AG04450 (cell line): Measurements from ENCODE around the gene ALDH1A3. TPM values are rescaled to one million over a fixed set of nuclear protein-coding genes. Genes with fewer than 3 reads are reported as not detected.

Source experiments
- CTCF ChIA-PET: fragments of 300-600, 350-600 bp; formaldehyde crosslinking; extraction: SDS; loops from one replicate; lab custom pipeline; 2022; ENCODE audit warnings: antibody characterized with exemption, inconsistent platforms; lab: Charles Lee
- POLR2A ChIA-PET: fragments of 350-600 bp; formaldehyde crosslinking; extraction: SDS; loops from one replicate; lab custom pipeline; 2021; ENCODE audit warnings: antibody characterized with exemption, inconsistent platforms; lab: Yijun Ruan, JAX
- DNase-seq: peaks from one replicate; pipeline ENCODE4 v3.0.0-alpha.2; 2011; ENCODE audit warnings: low read depth, low spot score
- H3K27ac ChIP-seq: one replicate; pipeline ENCODE4 v1.5.1; 2012; ENCODE audit warnings: low read depth, low read length, control low read depth
- H3K27me3 ChIP-seq: one replicate; pipeline ENCODE4 v1.6.0; 2012; ENCODE audit warnings: low read length; ENCODE audit not compliant: control insufficient read depth, insufficient read depth
- H3K4me3 ChIP-seq: 2 replicates; pipeline ENCODE4 v1.5.1; 2011; ENCODE audit warnings: mild to moderate bottlenecking, low read depth, low read length, control low read depth
- H3K9me3 ChIP-seq: 2 replicates; pipeline ENCODE4 v1.5.1; 2012; ENCODE audit warnings: low read length; ENCODE audit not compliant: control insufficient read depth, insufficient read depth
- polyA plus RNA-seq: library from polyadenylated mRNA; depleted of rRNA; stranded (reverse); fragments of >200 nt; gene quantifications from 2 replicates; pipeline ENCODE4 v1.2.3, GENCODE V29; 2011
- TF ChIP-seq, protein P1 (sequence below): IDR thresholded peaks from 2 replicates; pipeline ENCODE4 v1.5.1; 2011; ENCODE audit warnings: low read depth, low read length, control low read depth, inconsistent platforms

The ALDH1A3 gene
- polyA plus RNA-seq, 1 experiment = 20.6 TPM

DNA sequence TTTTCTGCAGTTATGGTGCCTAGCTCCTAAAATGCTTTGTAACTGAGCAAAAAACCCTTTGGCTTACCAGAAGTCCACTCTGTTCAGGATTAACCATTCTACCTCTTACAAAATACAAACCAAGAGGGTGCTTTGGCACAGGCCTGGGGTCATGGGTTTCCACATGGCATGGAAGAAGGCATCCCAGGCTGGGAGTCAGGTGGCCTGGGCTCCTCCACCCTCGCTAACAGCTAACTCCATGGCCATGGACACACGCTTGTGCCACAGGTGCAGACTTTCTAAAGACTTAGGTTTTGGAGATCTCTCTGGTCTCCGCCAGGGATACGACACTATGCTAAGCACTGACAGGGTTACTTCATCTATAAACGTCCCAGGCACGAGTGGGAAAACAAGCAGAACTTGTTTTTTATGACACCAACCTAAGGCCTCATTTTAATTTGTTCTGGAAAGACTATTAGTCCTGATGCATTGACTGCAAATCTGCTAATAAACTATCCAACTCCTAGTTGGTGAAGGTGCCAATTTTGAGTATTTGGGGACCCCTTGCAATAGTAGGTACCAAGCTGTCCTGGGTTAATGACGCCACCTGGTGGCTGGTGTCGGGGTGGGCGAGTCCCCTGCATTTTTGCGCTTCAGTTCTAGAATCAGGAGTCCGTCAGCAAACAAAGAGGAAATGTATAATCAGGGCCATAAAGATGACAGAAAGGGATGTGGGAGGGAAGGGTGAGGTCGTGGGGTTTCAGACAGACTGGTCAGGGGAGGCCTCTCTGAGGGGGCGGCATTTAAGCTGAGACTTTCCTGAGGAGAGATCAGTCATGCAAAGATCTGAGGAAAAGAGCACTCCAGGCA, 10.3 kb upstream of the ALDH1A3 start:
- peaks cover 3% of the 10 kb centered on the region for H3K27me3 ChIP-seq
- CTCF ChIA-PET = interaction anchor here (0.6 to 4.0 kb wide), 3 partner anchors 139 to 219 kb away, joined by 3 to 49 read pairs (median 6); no protein-coding TSS in a partner anchor
- TF ChIP-seq, protein P1, sequence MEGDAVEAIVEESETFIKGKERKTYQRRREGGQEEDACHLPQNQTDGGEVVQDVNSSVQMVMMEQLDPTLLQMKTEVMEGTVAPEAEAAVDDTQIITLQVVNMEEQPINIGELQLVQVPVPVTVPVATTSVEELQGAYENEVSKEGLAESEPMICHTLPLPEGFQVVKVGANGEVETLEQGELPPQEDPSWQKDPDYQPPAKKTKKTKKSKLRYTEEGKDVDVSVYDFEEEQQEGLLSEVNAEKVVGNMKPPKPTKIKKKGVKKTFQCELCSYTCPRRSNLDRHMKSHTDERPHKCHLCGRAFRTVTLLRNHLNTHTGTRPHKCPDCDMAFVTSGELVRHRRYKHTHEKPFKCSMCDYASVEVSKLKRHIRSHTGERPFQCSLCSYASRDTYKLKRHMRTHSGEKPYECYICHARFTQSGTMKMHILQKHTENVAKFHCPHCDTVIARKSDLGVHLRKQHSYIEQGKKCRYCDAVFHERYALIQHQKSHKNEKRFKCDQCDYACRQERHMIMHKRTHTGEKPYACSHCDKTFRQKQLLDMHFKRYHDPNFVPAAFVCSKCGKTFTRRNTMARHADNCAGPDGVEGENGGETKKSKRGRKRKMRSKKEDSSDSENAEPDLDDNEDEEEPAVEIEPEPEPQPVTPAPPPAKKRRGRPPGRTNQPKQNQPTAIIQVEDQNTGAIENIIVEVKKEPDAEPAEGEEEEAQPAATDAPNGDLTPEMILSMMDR = peak; percentile 50
- H3K27ac ChIP-seq = no peak overlapping the region
- DNase-seq = no peak
- POLR2A ChIA-PET = no interaction called here
- H3K4me3 ChIP-seq = no peak overlapping the region
- H3K9me3 ChIP-seq = peaks cover 12% of the 10 kb centered on the region

DNA sequence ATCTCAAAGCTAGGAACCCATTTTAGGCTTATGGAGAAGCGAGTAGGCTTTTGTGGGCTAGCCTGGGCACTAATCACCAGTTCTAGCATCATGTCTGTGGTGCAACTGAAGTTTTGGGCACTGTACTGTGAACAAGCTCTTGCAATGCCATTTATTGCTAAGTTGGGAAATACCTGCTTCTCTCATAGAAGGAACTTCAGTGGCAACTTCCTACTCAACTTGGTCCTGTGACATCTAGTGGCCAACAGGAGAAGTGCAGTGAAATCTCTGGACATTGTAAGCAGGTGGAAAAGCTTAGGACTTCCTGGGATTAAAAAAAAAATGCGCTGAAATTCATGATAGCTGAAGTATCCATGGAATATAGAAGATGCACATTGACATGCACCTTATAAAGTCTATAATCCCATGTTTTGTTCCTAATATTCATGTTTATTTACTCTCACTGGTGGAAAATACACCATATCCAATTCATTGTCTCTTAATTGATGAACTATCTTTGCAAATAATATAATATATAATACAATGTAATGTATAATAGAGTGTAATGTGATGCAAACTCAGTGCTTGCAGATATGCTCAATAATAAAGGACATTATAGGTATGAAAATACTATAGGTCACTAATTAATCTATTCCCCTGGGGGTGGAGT, 6.5 kb upstream of the ALDH1A3 start:
- H3K4me3 ChIP-seq = no peak overlapping the region
- ChIA-PET CTCF (interaction anchor here (0.6 to 4.0 kb wide), 63 partner anchors 9 to 271 kb away, joined by 3 to 49 read pairs (median 4); partner anchors contain the start of genes ASB7, LINS1 and LRRK1), POLR2A (interaction anchor here (1.3 kb wide), 1 partner anchor 9 kb away, joined by 4 read pairs; no protein-coding TSS in a partner anchor)
- peaks cover 7% of the 10 kb centered on the region for H3K27me3 ChIP-seq
- peaks cover 8% of the 10 kb centered on the region for H3K9me3 ChIP-seq
- TF ChIP-seq, protein P1 = peak; percentile 95
- H3K27ac ChIP-seq = no peak overlapping the region
- peak; percentile 72 for DNase-seq

DNA sequence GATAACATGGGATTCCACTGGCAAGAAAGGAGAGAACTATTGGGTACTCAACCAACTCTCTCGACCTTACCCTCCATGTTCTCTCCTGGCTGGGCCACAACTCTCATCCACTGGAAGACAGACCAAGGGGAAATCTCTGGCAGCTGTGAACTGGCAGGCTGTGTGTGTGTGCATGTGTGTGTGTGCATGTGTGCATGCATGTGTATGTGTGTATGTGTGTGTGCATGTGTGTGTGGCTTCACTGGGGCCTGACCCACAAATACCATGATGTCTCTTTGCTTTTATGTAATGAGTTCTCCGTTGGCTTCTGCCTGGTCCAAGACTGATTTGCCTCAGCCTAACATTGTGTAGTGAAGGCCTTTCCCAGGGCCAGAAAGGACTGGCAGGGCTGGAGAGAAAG, 4.1 kb upstream of the ALDH1A3 start:
- TF ChIP-seq, protein P1 = no peak
- CTCF ChIA-PET = interaction anchor here (1.2 to 6.2 kb wide), 5 partner anchors 14 to 248 kb away, joined by 3 to 45 read pairs (median 6); no protein-coding TSS in a partner anchor
- peaks cover 16% of the 10 kb centered on the region for H3K27me3 ChIP-seq
- peaks cover 3% of the 10 kb centered on the region; the same call in 1 of the 2 replicates for H3K9me3 ChIP-seq
- DNase-seq = no peak
- POLR2A ChIA-PET = no interaction called here
- no peak overlapping the region for H3K4me3 ChIP-seq
- no peak overlapping the region for H3K27ac ChIP-seq

DNA sequence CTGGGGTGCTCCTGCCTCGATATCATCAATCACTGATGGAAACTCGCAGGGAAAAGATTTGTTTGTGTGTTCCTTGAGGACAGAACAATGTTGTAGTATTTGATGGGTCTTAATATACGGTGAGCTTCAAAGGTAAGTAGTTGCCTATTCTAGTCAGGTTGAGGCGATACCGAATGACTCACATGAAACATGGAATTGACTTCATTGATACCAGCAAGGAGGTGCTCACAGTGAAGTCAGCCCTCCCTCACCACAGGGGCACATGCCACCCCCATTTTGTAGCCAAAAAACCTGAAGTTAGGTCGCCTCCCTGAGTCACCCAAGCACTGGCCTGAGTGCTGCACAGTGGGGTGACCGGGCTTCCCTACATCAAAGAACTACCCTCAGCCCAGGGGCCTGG, 3.7 kb upstream of the ALDH1A3 start:
- no peak for DNase-seq
- TF ChIP-seq, protein P1 = no peak
- H3K27me3 ChIP-seq = peaks cover 20% of the 10 kb centered on the region
- peaks cover 7% of the 10 kb centered on the region; the same call in 1 of the 2 replicates for H3K9me3 ChIP-seq
- no peak overlapping the region for H3K4me3 ChIP-seq
- H3K27ac ChIP-seq = no peak overlapping the region
- CTCF ChIA-PET = interaction anchor here (1.9 to 6.2 kb wide), 2 partner anchors 132 to 249 kb away, joined by 6 to 45 read pairs; no protein-coding TSS in a partner anchor
- POLR2A ChIA-PET = no interaction called here
